LoVo (cell line): Measurements from ENCODE around the gene WDR6.

Experiments used
- DNase-seq: peaks from one replicate; pipeline ENCODE4 v3.0.0-alpha.2; 2016; ENCODE audit warnings: low spot score

WDR6 gene

DNA sequence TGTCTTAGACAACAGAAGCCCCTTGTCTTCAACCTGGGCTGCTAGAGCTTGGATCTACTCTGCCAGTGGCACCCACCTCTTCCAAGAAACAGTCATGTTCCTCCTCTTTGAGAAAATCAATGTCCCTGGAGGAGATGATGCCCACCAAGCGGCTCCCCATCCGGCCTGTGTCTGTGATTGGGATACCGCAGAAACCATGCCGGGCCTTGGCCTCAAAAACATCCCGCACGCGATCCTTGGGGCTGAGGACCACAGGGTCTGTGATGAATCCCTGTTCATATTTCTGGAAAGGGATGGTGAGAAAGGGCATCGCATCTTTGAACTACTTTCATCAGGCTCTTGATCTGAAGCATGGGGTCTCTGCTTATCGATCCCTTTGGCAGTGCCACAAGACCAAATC lies 20.4 kb downstream of the WDR6 start:
- no peak for DNase-seq

DNA sequence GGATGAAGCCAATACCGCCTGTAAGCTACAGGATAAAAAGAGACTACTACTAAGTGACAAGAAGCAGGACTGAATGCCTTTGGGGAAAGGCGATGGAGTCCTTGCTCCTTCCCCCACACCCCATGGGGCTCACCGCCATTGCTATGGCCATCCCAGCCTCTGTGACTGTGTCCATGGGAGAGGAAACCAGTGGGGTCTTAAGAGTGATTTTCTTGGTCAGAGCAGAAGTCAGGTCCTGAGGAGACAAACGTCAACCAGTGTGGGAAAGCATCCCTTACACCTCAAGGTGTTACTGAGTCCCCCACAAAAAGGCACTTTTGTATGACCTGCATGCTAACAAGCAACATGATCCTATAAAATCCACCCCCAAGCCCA lies 21.1 kb downstream of the WDR6 start:
- no peak for DNase-seq

DNA sequence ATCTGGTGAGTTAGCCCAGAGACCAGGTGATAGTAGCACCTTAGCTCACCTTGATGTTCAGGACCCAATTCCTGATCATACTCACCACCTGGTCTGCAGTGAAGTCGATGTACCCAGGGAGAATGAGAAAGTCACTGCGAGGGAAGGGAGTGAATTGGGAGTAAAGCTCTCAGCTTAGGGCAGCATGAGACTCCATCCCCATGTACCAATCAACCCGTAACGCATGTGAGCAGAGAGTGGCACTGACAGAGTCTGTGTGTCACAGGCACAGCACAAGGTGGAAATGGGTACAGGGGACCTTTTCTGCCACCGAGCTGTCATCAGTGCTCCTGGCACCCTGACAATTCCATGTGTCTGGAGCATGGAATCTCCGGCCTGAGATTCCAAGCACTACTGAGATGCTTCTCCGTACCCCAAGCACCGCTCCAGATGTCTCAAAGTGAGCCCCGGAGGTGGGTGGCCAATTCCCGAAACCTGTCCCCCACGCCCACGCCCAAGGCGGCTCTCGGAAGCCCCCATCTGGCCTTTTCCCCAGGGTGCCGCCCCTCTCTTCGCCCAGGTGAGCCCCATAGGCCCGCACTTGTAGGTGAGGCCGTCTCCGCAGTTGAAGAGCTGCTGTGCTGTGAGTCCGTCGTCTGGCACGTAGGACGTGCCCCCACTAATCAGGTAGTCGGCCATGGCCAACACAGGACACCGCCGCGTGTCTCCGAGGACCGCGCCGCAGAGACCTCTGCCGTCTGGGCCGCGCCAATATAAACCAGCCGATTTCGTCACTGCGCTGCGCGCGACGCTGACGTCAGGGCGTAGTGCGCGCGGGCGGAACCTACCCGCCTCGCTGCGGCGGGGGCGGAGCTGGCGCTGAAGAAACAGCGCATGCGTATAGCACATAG lies 21.7 kb downstream of the WDR6 start, which contains the start of gene IMPDH2:
TSS of gene IMPDH2 (minus strand) at position 726 of the 890 bp plus-strand sequence. CDS start at position 678, 48 bp downstream.
- DNase-seq = peak; percentile 97

- no peak for DNase-seq
Measured at GRCh38 chr3:49029563-49029884, 22.3 kb downstream of the WDR6 start.

DNA sequence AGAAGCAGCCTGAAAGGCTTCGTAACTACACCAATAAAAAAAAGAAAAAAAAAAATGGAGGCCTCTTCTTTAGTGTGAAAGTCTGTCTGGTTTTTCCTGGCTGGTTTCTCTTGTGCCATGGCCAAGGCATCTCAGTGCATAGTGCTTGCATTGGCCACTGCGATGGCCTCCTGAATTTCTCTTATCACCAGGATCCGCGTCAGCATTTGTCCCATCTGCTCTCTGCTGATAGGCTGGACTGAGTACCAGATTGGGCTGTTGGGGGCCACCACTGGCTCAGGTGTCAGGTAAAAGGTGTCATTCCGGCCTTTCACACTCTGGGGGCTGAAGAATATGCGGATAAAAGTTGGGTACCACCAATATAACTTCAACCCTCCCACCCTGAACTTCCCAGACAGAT lies 23.1 kb downstream of the WDR6 start:
- no peak for DNase-seq

DNA sequence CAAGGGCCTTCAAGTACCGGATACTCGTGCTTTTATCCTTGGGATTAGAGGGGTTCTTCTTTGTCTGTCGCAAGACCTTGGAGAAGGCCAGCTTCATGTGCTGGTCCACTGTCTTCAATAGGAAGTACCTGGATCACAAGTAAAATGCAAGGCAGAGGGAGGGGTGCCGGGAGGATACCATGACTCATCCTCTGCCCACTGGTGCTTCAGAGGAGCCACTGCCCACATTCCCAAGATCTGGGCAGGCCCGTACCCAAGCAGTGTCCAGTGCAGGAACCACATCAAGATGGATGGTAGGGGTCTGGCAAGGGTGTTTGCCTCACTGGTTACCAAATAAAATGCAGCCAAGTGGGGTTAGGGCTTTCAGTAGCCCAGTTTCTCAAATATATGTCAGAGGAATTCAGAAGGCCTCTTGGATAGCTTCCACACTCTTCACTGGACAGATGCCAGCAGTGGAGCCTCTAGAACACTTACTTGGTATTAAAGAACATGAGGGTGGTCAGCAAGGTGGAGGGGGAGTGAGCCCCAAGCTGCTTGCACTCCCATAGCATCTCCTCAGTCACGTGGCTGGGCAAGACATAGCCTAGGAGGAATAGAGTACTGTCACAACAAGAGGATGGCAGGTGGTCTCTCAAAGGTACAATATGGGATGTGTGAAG lies 25.6 kb downstream of the WDR6 start:
- DNase-seq = no peak

DNA sequence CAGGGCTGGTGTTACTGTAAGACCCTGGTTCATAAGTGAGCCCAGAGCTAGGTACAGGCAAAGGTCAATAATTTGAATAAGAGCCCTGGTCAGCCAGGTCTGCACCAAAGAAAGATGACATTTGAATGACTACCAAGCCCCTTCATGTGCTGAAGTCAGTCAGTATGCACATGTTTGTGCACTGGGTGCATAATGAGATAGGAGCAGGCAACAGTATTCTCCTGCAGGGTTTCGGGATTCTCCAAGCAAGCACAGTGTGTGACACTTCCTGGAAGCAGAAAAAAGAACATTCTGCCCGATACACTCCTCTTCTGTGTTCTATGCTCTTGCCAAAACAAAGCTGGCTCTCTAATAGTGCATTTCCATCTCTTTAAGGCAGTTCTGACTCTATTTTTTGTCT lies 27.5 kb downstream of the WDR6 start:
- no peak for DNase-seq

GRCh38 chr3:49035281-49035680 lies 28.1 kb downstream of the WDR6 start:
- DNase-seq = no peak

DNA sequence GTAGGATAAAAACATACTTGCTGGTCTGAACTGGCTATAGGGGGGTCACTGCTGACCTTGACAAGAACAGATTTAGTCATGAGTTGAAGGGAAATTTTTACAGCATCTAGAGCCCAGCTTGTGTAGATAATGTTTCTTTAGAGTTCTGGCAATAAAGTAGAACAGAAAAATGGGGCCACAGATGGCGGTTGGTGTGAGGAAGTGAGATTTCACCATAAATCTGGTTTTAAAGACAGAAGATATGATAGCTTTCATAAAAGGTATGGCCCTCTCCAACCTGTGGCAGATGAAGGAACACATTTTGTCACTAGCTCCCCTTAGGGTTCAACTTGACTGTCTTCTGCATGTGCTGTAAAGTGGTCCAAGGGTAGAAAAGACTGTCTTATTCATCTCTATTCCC lies 46.4 kb downstream of the WDR6 start:
- DNase-seq = no peak

DNA sequence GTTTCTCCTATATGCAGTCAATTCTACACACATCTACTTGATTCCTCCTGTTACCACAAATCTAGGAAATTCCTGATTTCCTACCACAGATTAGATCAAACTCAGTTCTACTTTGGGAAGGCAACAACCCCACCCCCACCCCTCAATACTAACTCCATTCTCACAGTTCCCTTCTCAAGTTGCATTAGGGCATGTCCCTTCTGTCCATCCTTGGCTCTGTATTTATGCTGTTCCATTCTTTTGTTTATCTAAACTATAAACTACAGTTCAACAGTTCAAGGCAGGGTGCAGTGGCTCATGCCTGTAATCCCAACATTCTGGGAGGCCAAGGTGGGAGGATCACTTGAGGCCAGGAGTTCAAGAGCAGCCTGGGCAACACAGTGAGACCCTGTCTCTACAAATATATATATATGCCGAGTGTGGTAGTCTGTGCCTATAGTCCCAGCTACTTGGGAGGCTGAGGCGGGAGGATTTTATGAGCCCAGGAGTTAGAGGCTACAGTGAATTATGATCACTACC lies 47.2 kb downstream of the WDR6 start:
- no peak for DNase-seq

GRCh38 chr3:49057268-49057667 lies 50.1 kb downstream of the WDR6 start:
- no peak for DNase-seq

DNA sequence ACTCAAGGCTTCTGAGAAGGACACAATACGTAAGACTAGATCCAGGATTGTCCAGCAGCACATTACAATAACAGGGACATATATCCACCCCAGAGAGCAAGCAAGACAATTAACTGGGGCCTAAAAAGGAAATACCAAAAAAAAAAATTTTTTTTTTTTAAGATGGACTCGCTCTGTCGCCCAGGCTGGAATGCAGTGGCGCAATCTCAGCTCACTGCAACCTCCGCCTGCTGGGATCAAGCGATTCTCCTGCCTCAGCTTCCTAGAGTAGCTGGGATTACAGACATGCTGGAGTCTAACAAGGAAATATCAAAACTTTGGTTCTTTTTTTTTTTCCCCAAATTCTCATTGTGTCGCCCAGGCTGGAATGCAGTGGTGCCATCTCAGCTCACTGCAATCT lies 50.8 kb downstream of the WDR6 start:
- no peak for DNase-seq
